ENCODE measurements around the gene PPP1R2.

PPP1R2 gene

DNA sequence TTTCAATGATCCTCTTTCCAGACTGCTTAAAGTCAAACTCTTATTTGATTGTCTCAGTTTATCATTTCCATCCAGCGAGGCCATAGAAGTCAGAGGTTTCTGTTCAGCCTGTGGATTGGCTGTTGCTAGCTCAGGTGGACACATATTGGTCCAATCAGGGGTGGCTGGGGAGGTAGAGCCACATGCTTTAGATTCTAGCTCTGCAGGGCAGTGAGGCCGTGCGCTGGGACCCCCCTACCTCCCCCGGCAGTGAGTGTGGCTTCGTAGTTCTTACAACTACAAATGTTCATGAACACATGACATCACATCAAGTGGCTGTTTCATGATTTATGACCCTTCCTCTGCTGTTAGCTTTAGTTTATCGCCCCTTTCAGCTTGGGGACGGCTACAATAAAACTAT lies 22.6 kb upstream of the PPP1R2 start:
- no peak for DNase-seq

DNA sequence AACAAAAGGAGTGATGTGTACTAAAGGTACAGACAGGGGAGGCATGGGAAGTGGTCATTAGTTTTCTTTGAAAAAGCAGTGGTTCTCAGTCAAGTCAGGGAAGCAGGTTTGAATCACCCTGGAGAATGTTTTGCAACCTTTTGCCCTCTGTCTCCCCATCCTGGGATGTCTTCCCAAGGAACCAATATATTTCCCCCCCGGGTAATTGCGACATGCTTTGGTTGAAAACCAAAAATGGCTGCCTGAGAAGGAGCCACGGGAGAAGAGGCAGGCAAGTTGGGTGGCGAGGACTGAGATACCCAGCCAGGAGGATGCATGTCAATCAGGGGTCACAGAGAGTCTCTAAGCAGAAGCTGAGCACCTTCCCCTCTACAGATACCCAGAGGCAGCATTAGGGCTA lies 20.2 kb upstream of the PPP1R2 start:
- DNase-seq, result no peak

DNA sequence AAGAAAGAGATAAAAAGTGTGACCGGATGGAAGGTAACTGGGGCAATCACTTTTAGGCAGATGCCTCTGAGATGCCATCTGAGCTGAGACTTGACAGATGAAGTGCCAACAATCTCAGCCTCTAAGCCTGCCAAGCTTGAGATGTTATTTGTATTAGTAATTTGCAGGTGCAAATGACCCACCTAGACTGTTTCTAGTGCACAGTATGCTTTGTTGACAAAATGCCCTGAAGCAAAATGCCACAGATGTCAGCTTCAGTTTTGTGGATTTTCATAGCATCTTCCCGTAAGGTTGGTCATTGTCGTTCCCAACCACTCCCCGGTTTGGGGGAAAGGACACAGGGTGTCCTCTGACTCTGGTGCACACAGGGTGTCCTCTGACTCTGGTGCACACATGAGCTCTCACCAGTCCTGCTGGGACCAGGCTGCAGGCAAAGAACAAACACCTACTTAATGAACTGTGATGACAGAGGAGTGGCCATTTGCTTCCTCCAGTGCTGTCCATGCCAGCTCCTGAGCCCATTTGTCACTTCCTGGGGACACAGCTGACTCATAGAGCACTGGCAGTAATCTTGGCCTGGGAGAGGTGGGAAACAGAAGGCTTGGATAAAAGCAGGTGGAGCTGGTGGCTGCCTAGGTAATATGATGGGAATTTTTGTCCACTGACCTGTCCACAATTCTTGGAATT lies 16.7 kb upstream of the PPP1R2 start:
- peak in 1 of 3 donors; percentile 28 for DNase-seq

- DNase-seq, result no peak
Measured at GRCh38 chr3:195558602-195559001, 15.5 kb upstream of the PPP1R2 start.

DNA sequence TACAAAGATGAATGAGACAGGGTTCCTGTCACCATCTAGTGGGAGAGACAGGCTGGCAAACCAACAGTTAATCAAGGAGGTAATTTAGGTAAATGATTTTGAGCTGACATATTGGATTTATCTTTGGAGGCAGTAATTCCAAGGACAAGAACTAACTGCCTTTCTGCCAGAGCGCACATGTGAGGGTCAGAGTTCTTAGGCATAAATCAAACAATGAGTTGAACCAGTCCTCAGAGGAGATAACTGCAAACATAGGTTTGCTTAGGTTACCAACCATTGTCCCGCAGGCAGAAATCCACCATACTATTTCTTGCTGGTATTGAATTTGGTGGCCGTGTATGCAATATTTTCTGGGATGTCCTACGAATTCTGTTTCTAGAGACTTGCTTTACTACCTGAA lies 14.2 kb upstream of the PPP1R2 start:
- no peak for DNase-seq

DNA sequence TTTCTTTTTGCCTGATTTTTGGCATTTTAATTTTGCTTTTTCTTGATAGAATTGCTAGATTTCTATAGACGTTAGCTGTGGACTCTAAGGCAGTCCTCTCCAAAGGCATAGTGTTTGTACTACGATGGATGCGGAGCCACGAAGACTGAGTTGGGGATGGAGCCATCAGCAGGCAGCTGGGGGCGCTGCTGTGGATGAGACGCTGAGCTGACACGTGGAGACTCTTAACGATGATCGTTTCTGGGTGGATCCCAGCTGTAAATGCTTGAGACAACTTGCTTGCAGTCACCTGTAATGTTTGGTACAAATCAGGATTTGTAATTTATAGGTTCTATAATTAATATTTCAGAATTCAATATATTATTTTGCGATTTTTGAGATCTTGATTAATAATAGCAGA lies 13.3 kb upstream of the PPP1R2 start:
- peak in 2 of 3 donors; percentile 39 to 49 for DNase-seq

- peak in 2 of 3 donors; percentile 51 to 60 for DNase-seq
Measured at GRCh38 chr3:195555110-195555509, 12.0 kb upstream of the PPP1R2 start.

- no peak for DNase-seq
Measured at GRCh38 chr3:195554458-195554857, 11.3 kb upstream of the PPP1R2 start.

DNA sequence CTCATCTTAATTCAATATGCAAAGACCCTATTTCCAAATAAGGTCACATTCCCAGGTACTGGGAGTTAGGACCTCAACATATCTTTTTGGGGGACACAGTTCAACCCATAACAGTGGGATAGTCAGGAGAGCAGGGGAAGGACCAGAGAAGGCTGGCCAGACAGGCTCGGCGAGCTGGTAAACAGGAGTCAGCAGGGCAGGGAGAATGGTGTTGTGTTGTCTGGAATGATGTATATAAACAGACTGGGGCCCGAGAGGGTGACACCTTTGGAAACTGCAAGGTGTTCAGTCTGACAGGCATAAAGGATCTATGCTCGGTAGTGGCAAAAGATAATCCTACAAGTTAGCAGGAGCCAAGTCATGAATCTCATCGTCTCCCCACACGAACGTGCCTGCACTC lies 10.1 kb upstream of the PPP1R2 start:
- DNase-seq, result no peak

DNA sequence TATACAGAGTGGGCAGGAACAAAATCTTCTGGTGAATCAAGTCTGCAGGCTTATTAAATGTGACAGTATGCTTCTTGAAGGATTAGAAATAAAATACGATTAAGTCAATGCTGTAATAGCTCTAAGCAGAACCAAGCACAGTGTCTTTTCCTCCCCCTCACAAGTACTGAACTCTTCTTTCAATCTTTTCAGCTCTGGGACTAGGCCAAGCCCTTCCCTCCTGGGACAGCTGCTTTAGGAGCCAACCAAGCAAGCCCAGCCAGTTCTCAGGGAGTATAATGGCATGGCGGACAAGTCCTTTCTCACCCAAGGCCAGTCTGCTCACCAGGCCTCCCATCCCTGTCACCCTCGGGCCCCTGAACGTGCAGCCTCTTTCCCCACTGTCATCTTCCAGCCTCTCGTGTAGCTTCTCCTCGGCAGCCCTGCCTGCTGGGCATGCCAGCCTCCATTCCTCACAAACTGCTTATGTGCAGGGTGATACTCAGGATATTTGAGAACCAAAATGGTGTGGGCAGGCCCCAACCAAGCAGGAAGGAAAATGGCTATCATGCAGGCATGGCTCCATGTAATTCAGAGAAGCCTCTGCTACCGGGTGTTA lies 8.4 kb upstream of the PPP1R2 start:
- DNase-seq, result no peak

DNA sequence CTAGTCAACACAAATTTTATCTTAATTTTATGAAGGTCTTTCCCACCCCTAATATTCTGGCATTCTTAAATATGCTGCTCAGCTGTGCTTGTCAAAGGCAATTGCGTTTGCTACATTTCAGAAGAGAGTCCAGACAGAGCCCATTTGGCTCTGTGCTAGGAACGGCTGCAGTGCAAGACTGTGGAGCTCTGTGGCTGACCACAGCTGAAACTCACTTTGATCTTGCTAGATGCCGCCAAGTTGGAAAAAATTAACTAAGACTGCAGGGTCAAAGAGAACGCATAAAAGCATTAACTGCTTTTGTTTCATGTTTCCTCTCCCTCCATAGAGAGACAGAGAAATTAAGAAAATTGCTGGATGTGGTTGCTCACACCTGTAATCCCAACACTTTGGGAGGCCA lies 7.6 kb upstream of the PPP1R2 start:
- DNase-seq, result no peak

GRCh38 chr3:195549931-195550519 lies 6.9 kb upstream of the PPP1R2 start:
- DNase-seq, result peak in 1 of 3 donors; percentile 28

- DNase-seq, result peak in 1 of 3 donors; percentile 35
Measured at GRCh38 chr3:195548987-195549386, 5.9 kb upstream of the PPP1R2 start.

DNA sequence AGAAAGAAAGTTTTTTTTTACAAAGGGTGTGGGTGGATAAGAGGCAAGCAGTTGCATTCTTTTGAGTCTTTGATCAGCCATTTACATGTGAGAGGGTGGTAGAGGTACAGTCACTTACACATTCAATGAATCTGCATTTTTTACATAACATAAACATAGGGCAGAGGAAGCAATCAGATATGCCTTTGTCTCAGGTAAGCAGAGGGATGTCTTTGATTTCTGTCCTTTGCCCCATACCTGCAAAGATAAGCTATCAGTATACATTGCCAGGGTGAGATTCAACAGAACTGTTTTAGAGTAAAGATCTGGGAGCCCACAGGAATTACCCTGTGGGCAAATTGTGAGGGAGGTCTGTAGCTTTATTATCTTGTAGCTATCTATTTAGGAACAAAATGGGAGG lies 5.4 kb upstream of the PPP1R2 start:
- DNase-seq, result no peak

DNA sequence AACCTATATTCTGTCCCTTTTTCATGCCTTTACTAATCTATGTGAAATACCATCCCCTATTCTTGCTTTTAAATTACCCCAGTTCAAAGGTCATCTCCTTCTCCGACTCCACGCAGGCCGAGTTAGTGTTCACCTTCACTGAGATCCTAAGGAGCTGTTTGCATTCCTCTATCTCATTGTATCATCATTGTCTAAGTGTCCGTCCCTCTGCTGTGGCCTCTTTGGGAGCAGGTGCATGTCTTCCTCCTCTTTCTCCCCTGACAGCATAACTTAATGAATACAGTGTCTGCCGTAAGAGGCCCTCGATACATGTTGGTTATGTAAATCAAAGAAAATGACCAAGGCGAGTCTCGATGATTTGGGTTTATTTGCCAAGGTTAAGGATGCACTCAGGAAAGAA lies 4.9 kb upstream of the PPP1R2 start:
- no peak for DNase-seq

DNA sequence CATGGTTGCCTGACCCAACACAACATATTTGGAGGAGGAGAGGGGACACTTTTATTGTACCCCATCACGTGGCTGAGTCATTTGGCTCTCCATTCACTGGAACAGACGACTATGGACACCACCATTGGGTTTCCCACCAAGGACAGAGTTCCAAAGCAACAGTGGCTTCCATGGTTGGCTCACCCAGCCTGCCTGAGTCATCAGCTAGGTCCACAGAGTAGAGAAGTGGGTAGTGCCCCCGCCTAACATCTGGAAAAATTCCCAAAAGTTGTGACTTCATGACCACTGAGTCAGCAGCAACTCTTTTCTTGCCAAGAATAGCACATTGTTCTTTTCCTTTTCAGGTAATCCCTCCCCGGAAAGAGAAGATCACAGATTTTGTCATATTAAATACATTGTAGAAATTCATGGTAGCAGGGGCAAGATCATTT lies 3.0 kb upstream of the PPP1R2 start:
- peak; percentile 90 to 98 (median 95) for DNase-seq

GRCh38 chr3:195544634-195545033 lies 1.5 kb upstream of the PPP1R2 start:
- DNase-seq, result no peak

DNA sequence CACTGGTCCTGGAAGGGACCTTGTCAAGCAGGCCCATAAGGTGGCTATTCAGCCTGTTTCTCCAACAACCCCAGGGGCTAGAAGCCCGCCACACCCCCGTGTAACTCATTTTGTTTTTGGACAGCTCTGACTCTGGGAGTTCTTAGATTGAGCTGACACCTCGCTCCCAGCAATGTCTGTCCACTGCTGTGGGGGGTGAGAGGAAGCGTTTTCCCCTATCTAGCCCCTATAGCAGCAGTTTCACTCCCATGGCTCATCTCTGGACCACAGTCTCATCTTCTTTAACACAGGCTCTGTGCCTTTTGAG lies 1.1 kb upstream of the PPP1R2 start:
- no peak for DNase-seq

DNA sequence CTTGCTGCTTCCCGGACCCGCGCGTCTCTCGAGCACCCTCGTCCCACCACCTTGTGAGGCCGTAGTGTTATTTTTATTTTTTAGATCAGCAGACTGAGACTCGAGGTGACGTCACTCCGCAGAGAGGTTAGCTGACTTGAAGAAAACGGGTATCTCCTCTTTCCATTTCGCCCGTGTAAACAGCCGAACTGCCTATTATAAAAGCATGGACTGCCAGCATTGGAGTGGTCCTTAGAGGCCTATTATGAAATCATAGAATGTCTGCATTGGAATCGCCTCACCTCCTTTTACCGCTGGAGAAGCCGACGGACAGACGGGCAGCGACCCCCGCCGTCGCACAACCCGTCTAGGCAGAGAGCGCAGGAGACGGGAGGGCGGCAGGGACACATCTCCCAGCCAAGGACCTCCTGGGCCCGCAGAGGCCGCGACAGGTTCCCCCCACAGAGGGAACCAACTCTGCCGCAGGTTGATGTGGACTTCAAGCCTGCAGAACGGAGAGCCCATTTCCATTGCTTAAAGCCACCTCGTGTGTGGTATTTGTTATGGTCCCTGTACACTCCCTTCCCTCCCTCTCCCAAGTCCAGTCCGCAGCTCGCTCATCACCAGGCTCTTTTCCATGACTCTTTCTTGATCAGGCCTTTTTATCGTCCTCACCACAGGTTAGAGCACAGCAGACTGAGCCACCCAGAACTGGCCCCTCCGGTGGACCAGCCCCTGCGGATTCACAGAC lies 540 bp upstream of the PPP1R2 start:
- DNase-seq, result no peak

GRCh38 chr3:195542316-195542697 lies 818 bp downstream of the PPP1R2 start:
- DNase-seq, result peak; percentile 42 to 53 (median 53)

- DNase-seq, result no peak
Measured at GRCh38 chr3:195540511-195540910, 2.6 kb downstream of the PPP1R2 start.

DNA sequence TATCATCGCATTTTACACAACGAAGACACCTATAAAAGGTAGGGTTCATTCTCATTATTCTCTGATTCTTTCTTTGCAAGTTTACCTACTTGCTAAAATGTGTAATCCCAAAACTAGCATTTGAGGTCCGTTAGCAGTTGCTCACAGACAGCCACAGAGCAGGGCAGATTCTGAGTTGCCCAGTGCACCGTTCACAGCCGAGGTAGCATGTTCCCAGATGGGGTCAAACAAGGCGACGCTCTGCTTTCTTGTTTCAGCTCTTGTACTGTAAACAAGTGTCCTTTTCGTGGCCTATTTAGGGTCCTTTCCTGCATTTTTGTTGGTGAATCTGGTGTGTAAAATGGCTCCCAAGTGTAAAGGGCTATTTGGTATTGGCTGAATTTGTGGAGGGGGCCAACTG lies 3.1 kb downstream of the PPP1R2 start:
- no peak for DNase-seq

DNA sequence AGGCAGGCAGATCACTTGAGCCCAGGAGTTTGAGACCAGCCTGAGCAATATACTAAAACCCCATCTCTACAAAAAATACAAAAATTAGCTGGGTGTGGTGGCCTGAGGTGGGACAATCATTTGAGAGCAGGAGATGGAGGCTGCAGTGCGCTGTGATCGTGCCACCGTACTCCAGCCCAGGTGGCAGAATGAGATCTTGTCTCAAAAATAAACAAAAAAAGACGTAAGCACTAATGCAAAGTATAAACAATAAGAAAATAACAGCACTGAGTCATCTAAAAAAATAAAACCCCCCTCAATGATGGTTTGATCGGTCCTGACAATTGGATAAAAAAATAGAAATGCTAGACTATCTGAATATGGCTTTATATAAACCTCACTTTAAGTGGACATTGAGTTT lies 3.6 kb downstream of the PPP1R2 start:
- DNase-seq, result no peak

DNA sequence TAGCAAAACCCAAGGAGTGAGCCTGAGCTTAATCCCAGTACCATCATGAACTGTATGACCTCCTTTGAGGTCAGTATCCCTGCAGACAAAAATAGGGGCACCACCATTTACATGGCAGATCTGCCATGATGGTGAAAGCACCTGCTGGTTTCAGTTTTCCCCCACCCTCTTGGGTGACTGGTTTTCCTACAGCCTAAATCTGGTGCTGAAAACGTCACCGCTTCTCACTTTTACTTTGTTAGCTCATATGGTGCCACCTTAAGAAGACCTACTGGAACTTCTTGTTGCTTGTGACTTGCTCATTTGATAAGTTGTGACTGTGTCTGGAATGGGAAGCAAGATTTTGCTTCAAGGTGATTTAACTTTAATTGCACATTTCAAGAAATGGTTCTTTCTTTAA lies 5.1 kb downstream of the PPP1R2 start:
- DNase-seq, result peak in 2 of 3 donors; percentile 28 to 31

Measured in suppressor macrophage treated with lipopolysaccharide for 1 hour (primary cell).